NCI-H146 treated with DMSO at 0.1 percent for 48 hours (cell line): Measurements from ENCODE around the gene EXOC4.
"Not testable (repeated sequence)": the region's sequence is repeated elsewhere in the genome, so short reads cannot be mapped to it uniquely, and the experiment has no call there.

ENCODE experiments used
- DNase-seq: peaks from one replicate; lab custom pipeline; 2025; ENCODE audit not compliant: unreplicated experiment; lab: John Stamatoyannopoulos, UW

EXOC4 gene

GRCh38 chr7:133275008-133275407 lies 22.1 kb downstream of the EXOC4 start:
- DNase-seq = peak; percentile 10

DNA sequence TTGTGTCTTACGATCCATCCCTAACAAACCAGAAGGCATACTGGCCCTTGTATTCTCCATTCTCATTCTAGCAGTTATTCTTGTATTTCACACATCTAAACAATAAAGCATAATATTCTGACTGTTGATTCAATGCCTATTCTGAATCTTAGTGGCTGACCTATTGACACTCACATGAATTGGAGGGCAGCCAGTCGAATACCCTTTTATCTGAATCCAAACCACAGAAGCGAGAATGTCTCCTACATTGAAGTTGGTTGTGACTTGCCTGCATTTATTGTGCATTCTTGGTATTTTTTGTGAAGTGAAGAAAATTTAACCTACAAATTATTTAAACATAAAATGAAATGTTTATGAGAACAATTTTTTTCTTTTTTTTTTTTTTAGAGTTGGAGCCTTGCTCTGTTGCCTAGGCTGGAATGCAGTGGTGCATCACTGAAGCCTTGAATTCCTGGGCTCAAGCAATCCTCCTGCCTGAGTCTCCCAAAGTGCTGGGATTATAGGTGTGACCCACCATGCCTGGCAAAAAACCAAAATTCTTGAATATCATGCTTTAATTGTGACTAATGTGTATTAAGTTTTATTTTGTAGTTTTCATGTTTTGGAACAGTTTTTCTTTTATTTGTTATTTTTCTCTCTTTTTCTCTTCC lies 22.7 kb downstream of the EXOC4 start:
- no peak for DNase-seq

DNA sequence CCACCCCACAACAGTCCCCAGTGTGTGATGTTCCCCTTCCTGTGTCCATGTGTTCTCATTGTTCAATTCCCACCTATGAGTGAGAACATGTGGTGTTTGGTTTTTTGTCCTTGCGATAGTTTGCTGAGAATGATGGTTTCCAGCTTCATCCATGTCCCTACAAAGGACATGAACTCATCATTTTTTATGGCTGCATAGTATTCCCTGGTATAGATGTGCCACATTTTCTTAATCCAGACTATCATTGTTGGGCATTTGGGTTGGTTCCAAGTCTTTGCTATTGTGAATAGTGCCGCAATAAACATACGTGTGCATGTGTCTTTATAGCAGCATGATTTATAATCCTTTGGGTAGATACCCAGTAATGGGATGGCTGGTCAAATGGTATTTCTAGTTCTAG lies 26.1 kb downstream of the EXOC4 start:
- not testable (repeated sequence) for DNase-seq

GRCh38 chr7:133282094-133282493 lies 29.2 kb downstream of the EXOC4 start:
- DNase-seq = no peak

DNA sequence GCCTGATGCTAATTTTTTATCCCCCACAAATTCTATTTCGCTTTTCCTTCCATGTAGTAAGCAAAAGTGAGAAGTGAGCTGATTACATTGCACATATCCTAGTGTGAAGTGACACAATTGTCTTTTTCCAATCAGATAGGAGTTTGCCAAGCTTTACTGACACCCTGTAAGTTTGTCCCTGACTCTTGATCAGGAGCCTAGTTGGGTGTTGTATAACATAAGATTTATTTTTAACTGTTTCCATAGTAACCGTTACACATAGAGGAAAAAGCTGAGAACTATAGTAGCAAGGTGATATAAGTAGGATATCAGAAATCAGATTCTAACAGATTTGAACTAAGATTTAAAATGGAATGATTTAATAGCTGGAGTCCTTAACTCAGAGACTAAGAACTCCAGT lies 31.2 kb downstream of the EXOC4 start:
- no peak for DNase-seq

DNA sequence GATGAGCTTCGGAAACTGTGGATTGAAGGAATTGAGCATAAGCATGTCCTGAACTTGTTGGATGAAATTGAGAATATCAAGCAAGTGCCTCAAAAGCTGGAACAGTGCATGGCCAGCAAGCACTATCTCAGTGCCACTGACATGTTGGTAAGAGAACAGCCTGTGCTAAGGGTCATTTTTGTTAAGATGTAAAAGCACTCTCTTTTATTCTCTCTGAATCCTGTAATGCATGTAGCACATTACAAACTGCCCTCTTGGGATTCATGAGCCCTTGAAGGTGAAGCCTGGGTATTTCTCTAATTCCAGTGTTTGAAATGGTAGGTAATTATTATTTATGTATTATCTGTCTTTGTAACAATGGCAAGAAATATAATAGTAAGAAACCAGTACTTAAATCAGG lies 36.1 kb downstream of the EXOC4 start:
- no peak for DNase-seq

- no peak for DNase-seq
Observed at GRCh38 chr7:133290041-133290440, 37.2 kb downstream of the EXOC4 start.

GRCh38 chr7:133290676-133291333 lies 37.9 kb downstream of the EXOC4 start:
- no peak for DNase-seq

GRCh38 chr7:133292631-133293030 lies 39.8 kb downstream of the EXOC4 start:
- DNase-seq = no peak

DNA sequence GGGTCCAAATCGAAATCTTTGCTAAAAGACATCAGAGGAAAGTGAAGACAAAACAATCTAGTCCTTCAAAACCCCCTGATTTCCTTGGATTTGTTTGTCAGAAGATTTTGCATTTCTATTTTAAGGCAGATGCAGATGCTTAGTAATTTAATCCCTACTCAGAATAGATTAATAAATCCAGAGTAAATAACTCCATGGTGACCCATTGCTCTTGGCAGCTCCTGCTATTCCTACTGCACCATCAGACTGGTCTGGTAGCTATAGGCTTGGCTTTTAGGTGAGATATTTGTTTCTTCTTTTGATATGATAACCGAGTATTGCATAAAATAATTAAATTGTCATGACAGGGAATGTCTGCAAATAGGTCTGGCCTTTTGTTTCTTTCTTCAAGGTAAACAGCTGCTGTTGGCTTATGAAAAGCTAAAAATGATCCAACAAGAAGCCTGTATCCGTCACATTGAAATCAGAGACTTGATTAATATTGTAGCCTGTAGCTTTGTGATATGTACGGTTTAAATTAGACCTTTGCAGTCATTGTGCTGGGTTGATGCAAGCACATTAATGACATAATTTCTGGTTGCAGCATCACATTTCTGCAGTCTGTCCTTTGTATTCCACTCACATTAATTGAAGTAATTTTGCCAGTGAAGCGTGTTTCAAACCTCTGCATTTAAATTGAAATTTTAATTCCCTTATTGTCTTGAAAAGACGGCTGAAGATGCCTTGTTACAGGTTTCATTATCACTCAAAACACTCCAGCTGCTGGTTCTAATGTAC lies 40.7 kb downstream of the EXOC4 start:
- DNase-seq = peak; percentile 66

DNA sequence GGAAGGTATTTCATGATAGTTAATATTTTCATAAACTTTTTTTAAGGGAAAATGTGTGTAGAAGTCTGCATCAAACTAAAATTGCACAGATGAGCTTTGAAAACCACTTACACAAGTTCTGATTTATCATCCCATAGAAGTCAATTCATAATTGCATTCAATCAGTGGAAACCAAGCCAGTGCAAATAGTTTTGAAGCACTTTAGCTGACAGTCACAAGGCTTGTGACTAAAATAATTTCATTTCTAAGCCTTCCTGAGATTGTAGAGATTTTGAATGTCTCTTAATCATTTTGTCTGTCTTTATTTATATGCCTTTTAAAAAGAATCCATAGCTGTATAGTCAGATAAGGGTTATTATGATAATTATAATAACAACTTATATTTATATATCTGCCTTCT lies 41.4 kb downstream of the EXOC4 start:
- no peak for DNase-seq

GRCh38 chr7:133295484-133295883 lies 42.6 kb downstream of the EXOC4 start:
- DNase-seq = no peak

- DNase-seq = no peak
Observed at GRCh38 chr7:133297093-133297492, 44.2 kb downstream of the EXOC4 start.

DNA sequence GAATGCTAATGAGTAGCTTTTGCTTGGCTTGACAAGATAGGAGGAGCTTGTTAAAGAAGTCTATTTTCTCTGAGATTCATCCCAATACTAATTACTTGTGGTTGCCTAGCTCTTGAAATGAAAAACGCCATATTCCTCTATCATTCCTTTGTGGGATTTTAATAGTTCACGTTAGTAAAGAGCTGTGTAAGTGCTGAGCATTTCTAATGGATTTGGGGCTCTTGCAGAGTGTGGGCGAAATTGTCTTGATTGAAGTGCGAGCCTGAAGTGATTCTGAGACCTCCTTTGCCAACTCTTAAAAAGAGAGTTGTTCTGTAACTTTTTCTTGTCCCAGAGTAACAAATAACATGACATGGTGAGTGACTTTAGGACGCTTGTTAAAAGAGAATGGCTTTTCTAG lies 45.2 kb downstream of the EXOC4 start:
- no peak for DNase-seq

- DNase-seq = no peak
Observed at GRCh38 chr7:133299676-133300075, 46.8 kb downstream of the EXOC4 start.

GRCh38 chr7:133300088-133300487 lies 47.2 kb downstream of the EXOC4 start:
- DNase-seq = no peak

DNA sequence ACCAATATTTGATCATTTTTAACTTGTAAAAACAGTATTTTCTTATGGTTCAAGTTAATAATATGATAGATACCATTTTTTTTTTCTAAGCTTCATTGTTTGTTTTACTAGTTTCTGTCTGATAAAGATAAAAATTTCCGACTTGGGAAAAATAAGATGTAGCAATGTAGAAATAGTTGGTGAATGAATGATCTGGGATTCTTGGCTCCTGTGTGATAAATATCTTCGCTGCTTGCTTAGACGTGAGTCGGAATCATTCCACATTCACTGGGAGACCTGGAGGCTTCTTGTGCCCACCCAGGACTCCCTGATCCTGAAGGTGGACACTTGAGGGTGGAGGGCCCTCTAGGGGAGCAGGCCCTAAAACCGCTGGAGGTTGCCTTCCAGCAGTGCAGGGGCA lies 47.9 kb downstream of the EXOC4 start:
- DNase-seq = no peak

DNA sequence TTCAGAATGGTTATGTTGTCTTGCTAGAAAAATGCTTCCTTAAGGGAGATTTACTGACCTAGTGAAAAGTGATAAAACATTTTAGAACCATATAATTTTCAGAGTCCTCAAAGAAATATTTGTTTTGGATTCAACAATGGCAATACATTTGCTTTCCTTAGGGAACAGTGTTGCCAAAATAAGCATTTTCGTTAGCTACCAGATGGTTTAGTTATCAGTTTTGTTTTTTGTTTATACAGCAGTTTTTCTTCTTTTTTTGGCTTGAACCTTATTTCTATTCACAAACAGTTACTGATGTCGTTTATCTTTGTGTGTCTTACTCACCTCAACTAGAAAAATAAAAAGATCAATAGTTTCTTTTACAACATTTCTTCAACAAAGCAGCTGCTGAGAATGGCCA lies 48.6 kb downstream of the EXOC4 start:
- no peak for DNase-seq

- DNase-seq = no peak
Observed at GRCh38 chr7:133303372-133303771, 50.5 kb downstream of the EXOC4 start.

GRCh38 chr7:133303931-133304330 lies 51.1 kb downstream of the EXOC4 start:
- DNase-seq = no peak

GRCh38 chr7:133309333-133309732 lies 56.5 kb downstream of the EXOC4 start:
- DNase-seq = no peak

DNA sequence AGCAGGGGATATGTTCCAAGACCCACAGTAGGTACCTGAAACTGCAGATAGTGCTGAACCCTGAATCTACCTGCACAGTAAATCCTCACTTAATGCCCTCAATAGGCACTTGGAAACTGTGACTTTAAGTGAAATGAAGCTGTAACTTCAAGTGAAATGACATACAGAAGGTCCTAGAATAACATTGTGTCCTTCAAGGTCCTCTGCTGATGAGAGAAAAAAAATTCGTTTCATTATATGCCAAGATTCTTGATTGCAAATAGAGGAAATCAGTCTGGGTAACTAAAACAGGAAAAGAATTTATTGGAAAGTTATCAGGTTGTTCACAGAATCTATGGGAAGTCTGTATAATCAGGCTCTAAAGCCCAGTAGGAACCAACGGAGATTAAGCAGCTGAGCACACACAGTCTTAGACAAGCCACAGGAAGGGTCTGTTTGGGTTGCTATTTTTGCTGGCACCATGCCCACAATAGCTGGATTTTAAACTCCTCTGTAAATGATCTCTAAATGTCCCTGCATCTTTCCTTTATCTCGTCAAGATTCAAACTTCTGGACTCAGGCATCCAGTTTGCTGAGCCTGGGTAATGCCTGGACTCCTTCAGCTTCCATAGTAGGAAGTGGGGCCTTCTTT lies 57.5 kb downstream of the EXOC4 start:
- peak; percentile 97 for DNase-seq
